NCI-H510A (cell line): ENCODE data around the gene N4BP3.

Experiments used
- DNase-seq: peaks from one replicate; lab custom pipeline; 2025; lab: John Stamatoyannopoulos, UW

The N4BP3 gene

DNA sequence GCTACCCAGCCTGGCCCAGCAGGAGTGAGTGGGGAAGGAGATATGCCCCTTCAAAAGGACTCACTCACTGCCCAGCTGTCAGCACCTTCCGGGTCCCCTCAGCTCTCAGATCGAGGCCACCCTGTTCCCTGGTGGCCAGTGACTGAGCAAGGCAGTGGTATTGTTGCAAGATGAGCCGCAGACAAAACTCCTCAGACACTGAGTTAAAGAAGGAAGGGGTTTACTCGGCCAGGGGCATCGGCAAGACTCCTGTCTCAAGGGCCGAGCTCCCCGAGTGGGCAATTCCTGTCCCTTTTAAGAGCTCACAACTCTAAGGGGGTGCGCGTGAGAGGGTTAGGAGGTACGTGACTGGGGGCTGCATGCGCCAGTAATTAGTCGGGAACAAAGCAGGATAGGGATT, 9.7 kb upstream of the N4BP3 start:
- no peak for DNase-seq

DNA sequence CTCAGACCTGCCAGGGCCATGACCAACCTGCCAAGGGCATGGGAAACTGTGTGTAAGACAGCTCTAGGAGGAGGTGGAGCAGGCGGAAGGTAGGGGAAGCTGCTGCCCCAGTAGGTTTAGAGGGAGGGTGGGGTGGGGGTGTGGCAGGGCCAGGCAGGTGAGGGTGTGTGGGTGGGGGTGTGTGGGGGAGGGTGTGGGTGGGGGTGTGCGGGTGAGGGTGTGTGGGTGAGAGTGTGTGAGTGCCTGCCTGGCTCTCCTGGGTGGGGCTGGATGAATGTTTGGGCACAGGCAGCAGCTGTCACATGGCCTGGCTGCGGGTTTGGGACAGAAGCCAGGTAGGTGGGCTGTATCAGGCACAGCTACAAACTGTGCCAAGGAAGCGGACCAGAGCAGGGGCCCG, 8.8 kb upstream of the N4BP3 start:
- no peak for DNase-seq

DNA sequence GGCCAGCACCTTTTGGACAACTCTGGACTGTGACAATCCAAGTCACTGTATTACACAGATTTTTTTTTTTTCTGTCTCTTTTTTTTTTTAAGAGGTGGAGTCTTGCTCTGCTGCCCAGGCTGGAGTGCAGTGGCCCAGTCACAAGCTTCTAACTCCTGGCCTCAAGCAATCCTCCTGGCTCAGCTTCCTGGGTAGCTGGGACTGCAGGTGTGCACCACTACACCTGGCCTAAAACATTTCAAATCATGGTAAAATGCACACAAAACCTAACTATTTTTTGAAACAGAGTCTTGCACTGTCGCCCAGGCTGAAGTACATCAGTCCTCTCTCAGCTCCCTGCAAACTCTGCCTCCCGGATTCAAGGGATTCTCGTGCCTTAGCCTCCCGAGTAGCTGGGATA, 7.2 kb upstream of the N4BP3 start:
- DNase-seq = no peak

DNA sequence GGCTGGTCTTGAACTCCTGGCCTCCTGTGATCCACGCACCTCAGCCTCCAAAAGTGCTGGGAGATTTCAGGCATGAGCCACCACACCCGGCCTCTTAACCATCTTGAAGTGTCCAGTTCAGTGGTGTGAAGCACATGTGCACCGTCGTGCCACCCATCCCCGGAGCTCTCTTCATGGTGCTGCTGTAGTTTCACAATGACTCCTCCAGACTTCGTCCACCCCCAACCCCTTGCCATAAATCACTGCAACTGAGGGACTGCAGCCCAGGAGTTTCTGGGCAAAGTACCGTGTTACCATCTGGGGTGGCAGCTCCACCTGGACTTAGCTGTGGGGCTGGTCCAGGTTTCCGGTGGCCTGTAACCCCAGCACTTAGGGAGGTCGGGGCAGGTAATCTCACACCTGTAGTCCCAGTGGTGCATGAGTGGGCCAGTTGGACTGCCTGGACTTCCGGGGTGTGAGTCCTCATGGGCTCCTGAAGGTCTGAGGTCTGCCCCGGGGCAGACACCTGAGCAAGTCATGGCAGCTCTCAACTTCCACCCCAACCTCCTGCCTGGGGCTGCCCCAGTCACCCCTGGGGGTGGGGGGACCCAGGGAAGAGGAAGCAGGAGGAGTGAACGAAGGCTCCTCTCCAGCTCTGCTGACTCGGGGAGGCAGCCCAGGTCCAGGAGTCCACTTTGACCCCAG, 6.6 kb upstream of the N4BP3 start:
- DNase-seq = no peak

DNA sequence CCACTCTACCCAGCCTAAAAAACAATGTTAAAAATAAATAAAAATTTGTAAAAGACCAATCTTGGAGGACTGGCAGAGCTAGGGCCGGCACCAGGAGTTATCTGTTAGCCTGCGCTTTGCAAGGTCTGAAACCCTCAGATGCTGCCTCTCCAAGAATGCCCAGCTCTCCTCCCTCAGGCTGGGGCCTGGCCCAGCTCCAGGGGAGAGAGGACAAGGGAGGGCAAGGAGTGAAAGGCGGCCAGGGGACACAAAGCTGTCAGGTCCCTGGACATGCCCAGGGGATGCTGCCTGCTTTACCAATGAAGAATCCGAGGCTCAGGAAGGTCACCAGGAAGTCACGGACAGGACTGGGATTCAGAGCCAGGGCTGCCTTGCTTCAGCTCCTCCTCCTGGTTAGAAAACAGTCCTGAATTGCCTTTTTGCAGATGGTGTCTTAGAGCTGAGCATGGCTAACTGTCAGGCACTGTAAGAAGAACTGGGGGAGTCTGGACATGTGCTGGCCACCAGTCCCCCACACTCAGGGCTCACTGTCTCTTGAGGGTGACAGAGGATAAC, 5.5 kb upstream of the N4BP3 start:
- no peak for DNase-seq

DNA sequence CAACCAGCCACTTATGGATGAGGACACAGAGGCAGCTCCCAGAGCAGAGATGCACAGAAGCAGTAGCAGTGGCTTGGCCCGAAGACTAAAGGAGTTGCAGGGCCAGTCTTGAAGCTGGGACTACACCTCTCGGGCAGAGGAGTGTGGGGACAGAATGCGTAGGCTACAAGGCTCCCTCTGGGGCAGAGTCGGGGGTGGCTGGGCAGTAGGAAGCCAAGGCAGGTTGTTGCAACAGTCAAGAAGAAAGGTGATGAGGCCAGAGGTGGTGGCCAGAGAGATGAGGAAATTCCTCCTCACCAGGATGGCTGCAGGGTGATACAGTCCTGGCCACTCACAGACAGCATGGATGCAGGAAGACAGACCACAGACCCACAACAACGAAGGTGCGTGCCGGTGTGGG, 4.9 kb upstream of the N4BP3 start:
- DNase-seq = no peak

DNA sequence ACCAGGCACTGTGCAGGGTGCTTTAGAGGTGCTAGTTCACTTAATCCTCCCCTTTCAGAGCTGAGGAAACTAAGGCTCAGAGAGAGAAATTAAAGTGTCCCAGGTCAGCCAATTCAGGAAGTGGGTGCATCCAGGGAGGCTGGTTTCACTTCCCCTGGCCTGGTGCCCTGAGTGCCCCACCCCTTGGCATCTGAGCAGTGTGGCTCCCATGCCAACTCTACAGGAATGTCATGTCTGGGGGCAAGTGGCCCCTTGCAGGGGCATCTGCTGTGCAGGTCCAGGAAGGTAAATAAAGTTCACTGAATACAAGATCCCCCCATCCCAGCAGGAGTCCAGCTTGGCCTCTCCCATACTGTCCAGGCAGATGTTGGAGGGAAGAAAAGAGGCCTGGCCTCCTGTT, 4.4 kb upstream of the N4BP3 start:
- DNase-seq = no peak

DNA sequence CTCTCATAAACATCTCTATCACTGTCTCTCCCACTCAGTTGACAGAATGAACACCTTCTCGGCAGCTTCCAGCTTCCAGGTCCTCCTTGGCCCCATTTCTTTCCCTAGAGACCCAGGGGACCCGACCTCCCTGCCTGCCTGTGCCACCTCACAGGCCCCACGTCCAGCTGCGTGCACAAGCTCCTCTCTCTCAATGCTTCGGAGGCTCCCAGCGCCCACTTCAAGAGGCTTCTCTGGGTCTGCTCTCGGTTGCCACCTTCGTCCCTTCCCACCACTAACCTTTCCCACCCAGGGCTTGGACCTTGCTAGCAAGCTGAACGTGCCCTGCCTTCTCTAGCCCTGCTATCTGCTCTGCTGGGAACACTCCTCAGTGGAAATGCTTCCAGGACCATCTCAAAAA, 2.8 kb upstream of the N4BP3 start:
- DNase-seq = no peak

DNA sequence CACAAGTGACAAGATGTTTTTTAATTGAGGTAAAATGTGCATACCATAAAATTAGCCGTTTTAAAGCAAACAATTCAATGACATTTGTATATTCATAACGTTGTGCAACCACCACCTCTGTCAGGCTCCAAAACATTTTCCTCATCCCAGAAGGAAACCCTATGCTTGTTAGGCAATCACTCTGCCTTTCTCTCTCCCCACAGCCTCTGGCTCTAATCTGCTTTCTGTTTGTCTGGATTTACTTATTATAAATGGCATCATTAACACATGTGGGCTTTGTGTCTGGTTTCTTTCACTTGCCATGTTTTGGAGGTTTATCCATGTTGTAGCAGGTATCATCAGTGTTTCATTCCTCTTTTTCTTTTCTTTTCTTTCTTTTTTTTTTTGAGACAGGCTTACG, 1.4 kb upstream of the N4BP3 start:
- DNase-seq = no peak

DNA sequence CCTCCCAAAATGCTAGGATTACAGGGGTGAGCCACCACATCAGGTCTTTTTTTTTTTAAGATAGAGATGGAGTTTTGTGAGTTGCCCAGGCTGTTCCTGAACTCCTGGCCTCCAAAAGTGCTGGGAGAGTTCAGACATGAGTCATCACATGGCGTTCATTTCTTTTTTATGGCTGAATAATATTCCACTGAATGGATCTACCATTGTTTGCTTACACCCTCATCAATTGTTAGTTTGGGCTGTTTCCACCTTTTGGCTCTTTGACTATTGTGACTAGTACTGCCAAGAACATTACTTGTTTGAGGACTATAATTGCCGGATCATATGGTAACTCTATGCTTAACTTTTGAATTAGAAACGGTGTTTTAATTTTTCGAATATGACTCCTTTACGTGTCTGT, 787 bp upstream of the N4BP3 start:
- no peak for DNase-seq

DNA sequence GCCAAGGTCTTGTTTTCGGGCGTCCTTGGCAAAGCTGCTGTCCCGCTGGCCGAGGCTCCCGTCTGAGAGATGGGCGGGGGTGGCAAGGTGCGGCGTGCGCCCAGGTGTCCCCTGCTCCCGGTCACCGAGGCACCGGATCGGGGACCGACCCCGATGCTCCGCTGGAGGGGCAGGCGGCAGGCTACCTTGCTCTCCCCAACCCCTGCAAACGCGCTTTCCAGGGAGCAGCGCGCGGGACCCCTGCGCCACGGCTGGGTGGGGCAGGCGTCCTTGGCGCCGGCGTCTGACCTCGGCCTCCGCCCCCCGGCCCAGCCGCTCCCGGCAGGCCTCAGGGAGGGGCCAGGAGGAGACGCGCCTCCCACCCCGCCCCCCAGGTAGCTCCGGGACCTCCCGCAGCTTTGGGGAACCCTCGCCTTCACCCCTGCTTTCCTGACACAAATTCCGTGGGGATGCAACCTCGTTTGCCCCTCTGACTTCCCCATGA, 551 bp downstream of the N4BP3 start:
- no peak for DNase-seq

DNA sequence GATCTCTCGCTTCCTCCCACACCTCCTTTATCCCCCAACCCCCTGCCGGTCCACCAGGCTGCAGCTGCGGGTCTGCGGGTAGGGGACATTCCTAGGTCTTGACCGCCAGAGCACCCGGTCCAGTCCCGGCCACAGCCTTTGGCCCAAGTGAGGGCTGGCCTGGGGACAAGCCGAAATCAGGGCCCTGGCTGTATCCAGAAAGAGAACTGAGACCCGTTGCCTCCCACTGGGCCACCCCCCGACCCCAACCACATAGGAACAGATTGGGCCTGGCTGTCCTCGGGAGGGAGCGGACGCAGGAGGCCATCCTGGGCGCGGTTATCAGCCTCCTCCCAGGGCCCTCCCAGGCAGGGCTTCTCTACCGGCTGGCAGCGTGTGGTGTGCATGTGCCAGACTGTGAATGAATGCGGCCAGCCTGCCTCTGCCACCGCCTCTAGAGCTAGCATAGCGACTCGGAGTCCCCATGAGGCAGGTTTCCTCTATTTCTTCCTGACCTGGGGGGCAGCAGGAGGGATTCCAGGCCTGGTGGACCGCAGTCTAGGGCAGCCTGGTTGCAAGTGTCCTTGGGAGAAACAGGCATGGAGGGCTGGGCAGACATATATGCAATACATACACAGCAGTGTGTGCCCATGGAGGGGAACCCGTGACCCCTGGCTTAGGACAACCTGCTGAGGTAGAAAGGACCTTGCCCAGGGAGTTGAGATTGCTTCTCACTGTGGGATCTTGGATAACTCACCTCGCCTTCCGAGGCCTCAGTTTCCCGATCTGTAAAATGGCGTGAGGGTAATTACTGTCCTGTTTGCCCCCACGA, 1.2 kb downstream of the N4BP3 start:
- DNase-seq = no peak

DNA sequence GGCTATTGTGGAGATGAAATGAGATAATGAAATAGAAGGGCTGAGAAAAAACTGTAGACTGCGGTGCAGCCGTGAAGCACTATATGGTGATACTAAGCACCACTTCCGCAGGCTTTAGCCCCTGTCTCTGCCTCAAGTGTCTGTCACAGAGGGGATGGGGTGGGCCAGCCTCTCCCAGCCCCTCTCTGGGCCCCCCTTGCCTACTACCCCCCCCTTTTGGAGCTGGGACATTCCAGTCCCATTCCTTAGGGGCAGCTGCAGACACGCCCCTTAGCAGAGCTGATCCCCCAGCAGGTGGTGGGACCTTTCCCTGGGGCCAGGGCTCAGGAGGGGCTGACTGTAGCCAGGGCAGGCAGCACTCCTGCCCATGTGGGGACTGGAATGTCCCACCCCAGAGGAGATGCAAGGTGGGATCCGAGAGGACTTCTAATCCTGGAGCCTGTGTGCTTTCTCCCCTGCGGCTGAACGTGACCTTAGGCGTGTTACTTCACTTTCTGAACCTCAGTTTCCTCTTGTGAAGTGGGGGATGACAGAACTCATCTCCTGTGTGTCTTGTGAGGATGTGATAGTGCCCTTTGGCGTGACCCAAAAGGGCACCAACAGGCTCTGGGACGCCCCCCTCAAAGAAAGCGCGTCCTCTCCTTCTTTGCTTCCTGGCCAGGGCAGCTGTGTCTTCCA, 1.9 kb downstream of the N4BP3 start:
- DNase-seq = no peak

DNA sequence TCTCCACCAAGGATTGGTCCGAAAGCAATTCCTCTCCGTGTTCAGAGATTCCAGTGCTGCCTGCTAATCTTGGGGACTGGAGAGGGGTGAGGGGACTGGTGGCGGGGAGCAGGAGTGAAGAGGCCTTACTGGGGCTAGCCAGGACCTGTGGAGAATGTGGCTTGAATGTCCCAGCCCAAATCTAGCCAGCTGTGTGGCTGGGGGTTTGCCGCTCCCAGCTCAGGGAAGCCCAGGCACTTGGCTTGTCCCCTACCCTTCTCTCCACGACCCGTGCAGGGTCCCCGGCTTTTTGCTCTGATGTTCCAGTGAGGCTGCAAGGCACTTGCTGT, 2.4 kb downstream of the N4BP3 start:
- no peak for DNase-seq

DNA sequence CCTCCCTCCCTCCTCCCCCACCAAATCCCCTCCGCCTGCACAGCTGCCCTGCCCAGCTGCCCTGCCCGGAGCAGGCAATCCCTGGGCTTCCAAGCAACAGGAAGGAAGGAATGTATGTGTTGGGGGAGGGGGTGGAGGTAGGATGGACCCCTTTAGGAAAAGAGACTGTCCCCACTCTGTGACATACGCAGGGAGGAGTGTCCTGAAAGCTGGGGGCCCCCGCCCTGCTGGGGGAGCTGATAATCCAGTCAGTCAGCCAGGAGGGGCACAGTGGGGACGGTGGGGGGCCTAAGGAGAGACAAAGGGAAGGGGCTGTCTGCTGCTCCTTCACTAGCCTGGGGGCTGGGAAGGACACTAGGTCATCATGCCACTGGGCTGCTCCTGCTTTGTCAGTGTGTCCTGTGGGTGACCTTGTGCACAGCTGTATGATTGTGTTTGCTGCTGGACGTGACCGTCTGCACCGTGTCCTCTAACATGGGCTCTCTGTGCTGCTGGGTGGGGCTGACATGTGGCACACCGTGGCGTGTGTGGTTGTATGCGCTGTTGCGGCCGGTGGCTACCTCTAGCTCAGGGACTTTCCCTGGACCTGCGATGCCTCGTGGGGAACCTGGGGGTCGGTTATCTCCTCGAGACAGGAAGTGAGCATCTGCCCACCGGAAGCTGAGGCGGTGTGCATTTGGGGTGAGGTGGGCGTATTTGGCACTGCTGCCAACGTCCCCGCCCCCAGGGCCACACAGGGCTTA, 3.0 kb downstream of the N4BP3 start:
- no peak for DNase-seq

DNA sequence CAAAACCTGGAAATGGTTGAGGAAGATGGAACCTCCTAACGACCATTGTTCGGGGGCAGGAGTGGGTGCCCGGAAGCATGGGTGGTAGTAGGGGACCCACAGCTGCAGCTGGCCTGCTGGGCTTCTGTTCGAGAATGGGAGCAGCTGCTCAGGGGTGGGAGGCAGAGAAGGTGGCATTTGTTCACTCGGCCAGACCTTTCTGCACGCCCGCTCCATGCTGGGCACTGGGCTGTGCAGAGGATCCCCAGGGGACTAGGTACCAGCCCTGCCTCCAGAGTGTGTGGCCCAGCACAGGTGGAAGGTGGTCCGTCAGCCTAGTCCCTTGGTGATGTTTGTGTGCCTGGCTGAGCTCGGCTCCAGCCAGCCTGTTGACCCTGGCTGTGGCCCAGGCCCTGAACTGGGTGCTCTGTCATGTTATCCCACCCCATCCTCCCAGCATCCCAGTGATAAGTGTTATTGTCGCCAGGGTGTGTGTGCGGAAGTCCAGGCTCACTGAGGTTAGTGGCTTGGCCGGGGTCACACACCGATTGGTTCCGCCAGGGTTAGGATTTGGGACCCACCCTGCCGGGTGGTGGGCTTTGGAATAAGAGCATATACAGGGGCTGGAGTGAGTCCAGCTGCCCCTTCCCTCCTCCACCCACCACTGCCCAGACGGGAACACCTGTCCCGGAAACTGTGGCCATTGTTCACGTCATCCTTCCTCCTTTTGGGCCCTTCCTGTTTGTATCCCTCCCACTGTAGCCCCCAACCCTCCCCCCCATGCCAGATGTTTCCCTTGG, 4.8 kb downstream of the N4BP3 start:
- no peak for DNase-seq

DNA sequence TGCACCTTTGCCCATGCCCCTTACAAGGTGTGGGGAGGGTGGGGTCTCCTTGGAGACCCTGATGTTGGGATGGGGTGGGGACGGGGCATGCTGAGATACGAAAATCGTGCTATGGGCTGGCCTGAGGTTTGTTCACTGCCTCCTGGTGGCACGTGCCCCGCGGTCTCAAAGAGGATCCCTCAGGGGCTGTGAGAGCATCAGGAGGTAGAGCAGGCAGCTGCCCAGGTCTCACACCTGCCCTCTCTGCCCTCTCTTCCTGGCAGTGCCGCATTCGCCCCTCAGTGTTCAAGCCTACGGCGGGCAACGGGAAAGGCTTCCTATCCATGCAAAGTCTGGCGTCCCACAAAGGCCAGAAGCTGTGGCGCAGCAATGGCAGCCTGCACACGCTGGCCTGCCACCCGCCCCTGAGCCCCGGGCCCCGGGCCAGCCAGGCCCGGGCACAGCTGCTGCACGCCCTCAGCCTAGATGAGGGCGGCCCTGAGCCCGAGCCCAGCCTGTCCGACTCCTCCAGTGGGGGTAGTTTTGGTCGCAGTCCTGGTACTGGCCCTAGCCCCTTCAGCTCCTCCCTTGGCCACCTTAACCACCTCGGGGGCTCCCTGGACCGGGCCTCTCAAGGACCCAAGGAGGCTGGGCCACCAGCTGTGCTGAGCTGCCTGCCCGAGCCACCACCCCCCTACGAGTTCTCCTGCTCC, 6.7 kb downstream of the N4BP3 start:
- DNase-seq = no peak

DNA sequence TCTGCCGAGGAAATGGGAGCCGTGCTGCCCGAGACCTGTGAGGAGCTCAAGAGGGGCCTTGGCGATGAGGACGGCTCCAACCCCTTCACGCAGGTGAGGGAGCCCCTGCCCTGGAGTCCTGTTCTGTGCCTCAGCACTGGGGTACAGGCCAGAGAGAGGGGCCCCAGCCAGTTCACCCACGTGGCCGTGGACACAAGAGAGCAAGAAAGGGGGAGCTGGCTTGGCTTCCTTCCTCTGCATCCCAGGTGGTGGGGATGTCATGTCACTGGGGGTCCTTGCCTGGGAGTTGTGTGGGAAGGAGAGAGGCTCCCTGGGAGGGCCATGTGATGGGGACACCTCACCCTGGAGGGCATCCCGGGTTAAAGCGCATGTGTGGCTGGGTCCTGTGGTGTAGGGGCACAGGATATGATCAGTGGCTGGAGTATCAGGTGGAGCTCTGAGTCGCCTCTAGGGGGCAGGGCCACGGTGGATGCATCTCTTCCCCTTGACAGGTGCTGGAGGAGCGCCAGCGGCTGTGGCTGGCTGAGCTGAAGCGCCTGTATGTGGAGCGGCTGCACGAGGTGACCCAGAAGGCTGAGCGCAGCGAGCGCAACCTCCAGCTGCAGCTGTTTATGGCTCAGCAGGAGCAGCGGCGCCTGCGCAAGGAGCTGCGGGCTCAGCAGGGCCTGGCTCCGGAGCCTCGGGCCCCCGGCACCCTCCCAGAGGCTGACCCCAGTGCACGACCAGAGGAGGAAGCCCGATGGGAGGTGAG, 7.5 kb downstream of the N4BP3 start:
- peak; percentile 85 for DNase-seq

DNA sequence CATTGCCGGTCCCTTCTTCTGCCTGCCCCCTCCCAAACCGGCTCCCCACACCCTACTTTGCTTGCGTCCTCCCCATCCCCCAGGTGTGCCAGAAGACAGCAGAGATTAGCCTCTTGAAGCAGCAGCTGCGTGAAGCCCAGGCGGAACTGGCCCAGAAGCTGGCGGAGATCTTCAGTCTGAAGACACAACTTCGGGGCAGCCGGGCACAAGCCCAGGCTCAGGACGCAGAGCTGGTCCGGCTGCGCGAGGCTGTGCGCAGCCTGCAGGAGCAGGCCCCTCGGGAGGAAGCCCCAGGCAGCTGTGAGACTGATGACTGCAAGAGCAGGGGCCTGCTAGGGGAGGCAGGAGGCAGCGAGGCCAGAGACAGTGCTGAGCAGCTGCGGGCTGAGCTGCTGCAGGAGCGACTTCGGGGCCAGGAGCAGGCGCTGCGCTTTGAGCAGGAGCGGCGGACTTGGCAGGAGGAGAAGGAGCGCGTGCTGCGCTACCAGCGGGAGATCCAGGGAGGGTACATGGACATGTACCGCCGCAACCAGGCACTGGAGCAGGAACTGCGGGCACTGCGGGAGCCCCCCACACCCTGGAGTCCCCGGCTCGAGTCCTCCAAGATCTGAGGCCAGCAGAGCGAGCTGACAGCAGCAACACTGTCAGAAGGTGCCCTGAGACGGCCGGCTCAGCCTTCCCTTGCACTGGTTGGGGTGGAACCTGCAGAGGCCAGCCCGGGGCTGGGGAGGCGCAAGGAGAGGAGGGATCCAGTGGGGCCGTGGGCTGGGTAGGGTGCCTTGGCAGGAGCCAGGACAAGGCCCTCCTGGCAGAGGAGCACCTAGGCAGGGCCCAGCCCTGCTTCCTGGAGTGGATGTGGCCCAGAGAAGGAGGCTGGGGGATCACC, 8.3 kb downstream of the N4BP3 start:
- DNase-seq = no peak
